ENCODE measurements around the gene DNASE1L3.
"Not testable (repeated sequence)": the region's sequence is repeated elsewhere in the genome, so short reads cannot be mapped to it uniquely, and the experiment has no call there.

DNASE1L3 gene

GRCh38 chr3:58216496-58217195 lies 5.9 kb upstream of the DNASE1L3 start:
- Mint-ChIP-seq H3K36me3 (no peaks in the 10 kb centered on the region), H3K27ac (peak overlapping the region; percentile 76), H3K4me1 (peaks cover 55% of the 10 kb centered on the region), H3K9me3 (no peaks in the 10 kb centered on the region), H3K27me3 (no peaks in the 10 kb centered on the region), H3K4me3 (no peak overlapping the region)
- no peak for ATAC-seq

- Mint-ChIP-seq H3K36me3 (no peaks in the 10 kb centered on the region), H3K4me3 (peak overlapping the region; percentile 13), H3K27me3 (no peaks in the 10 kb centered on the region), H3K27ac (peak overlapping the region; percentile 76), H3K4me1 (peaks cover 61% of the 10 kb centered on the region), H3K9me3 (no peaks in the 10 kb centered on the region)
- peak; percentile 53 for ATAC-seq
These were observed 4.7 kb upstream of the DNASE1L3 start for GRCh38 chr3:58215317-58216025.

GRCh38 chr3:58214484-58215316 lies 3.9 kb upstream of the DNASE1L3 start:
- ATAC-seq: peak; percentile 96
- Mint-ChIP-seq H3K27ac (peak overlapping the region; percentile 76), H3K9me3 (no peaks in the 10 kb centered on the region), H3K4me3 (peak overlapping the region; percentile 34), H3K36me3 (no peaks in the 10 kb centered on the region), H3K27me3 (no peaks in the 10 kb centered on the region), H3K4me1 (peaks cover 68% of the 10 kb centered on the region)

GRCh38 chr3:58209933-58210332 lies 839 bp downstream of the DNASE1L3 start:
- no peak for ATAC-seq
- H3K27me3 Mint-ChIP-seq: no peaks in the 10 kb centered on the region
- H3K9me3 Mint-ChIP-seq: no peaks in the 10 kb centered on the region
- H3K4me1 Mint-ChIP-seq: peaks cover 45% of the 10 kb centered on the region
- no peaks in the 10 kb centered on the region for H3K36me3 Mint-ChIP-seq
- no peak overlapping the region for H3K4me3 Mint-ChIP-seq
- H3K27ac Mint-ChIP-seq: peak overlapping the region; percentile 80

GRCh38 chr3:58207954-58208353 lies 2.8 kb downstream of the DNASE1L3 start:
- H3K36me3 Mint-ChIP-seq: no peaks in the 10 kb centered on the region
- H3K4me3 Mint-ChIP-seq: no peak overlapping the region
- peak overlapping the region; percentile 49 for H3K27ac Mint-ChIP-seq
- ATAC-seq: no peak
- no peaks in the 10 kb centered on the region for H3K27me3 Mint-ChIP-seq
- H3K4me1 Mint-ChIP-seq: peaks cover 37% of the 10 kb centered on the region
- no peaks in the 10 kb centered on the region for H3K9me3 Mint-ChIP-seq

GRCh38 chr3:58206406-58207011 lies 4.3 kb downstream of the DNASE1L3 start:
- ATAC-seq: peak; percentile 24
- Mint-ChIP-seq H3K36me3 (no peaks in the 10 kb centered on the region), H3K4me1 (peaks cover 40% of the 10 kb centered on the region), H3K27me3 (no peaks in the 10 kb centered on the region), H3K4me3 (no peak overlapping the region), H3K27ac (peak overlapping the region; percentile 68), H3K9me3 (no peaks in the 10 kb centered on the region)

GRCh38 chr3:58205981-58206380 lies 4.8 kb downstream of the DNASE1L3 start:
- Mint-ChIP-seq H3K36me3 (no peaks in the 10 kb centered on the region), H3K9me3 (no peaks in the 10 kb centered on the region), H3K4me1 (peaks cover 41% of the 10 kb centered on the region), H3K27me3 (no peaks in the 10 kb centered on the region), H3K27ac (peak overlapping the region; percentile 68), H3K4me3 (no peak overlapping the region)
- no peak for ATAC-seq

GRCh38 chr3:58204720-58205119 lies 6.1 kb downstream of the DNASE1L3 start:
- Mint-ChIP-seq H3K4me1 (peaks cover 47% of the 10 kb centered on the region), H3K27ac (no peak overlapping the region), H3K9me3 (no peaks in the 10 kb centered on the region)

GRCh38 chr3:58203541-58203940 lies 7.2 kb downstream of the DNASE1L3 start:
- Mint-ChIP-seq H3K9me3 (no peaks in the 10 kb centered on the region), H3K27me3 (no peaks in the 10 kb centered on the region), H3K4me1 (peaks cover 53% of the 10 kb centered on the region), H3K27ac (peak overlapping the region; percentile 65), H3K4me3 (no peak overlapping the region), H3K36me3 (no peaks in the 10 kb centered on the region)
- ATAC-seq: no peak

More at GRCh38 chr3:58204720-58205119, 6.1 kb downstream of the DNASE1L3 start:
- Mint-ChIP-seq H3K27me3 (no peaks in the 10 kb centered on the region), H3K36me3 (no peaks in the 10 kb centered on the region), H3K4me3 (no peak overlapping the region)
- ATAC-seq: no peak

- Mint-ChIP-seq H3K4me3 (peak overlapping the region; percentile 21), H3K9me3 (no peaks in the 10 kb centered on the region), H3K27me3 (no peaks in the 10 kb centered on the region), H3K36me3 (no peaks in the 10 kb centered on the region), H3K27ac (peak overlapping the region; percentile 65), H3K4me1 (peaks cover 57% of the 10 kb centered on the region)
- peak; percentile 87 for ATAC-seq
These were observed 7.8 kb downstream of the DNASE1L3 start for GRCh38 chr3:58202917-58203360.

GRCh38 chr3:58201451-58201850 lies 9.3 kb downstream of the DNASE1L3 start:
- Mint-ChIP-seq H3K4me1 (peaks cover 68% of the 10 kb centered on the region), H3K27ac (peak overlapping the region; percentile 49), H3K4me3 (peak overlapping the region; percentile 12)
- not testable (repeated sequence) for H3K9me3 Mint-ChIP-seq, H3K27me3 Mint-ChIP-seq, H3K36me3 Mint-ChIP-seq, ATAC-seq

- Mint-ChIP-seq H3K27me3 (no peaks in the 10 kb centered on the region), H3K4me1 (peaks cover 65% of the 10 kb centered on the region), H3K4me3 (no peak overlapping the region), H3K9me3 (no peaks in the 10 kb centered on the region), H3K36me3 (no peaks in the 10 kb centered on the region), H3K27ac (peak overlapping the region; percentile 49)
- ATAC-seq: no peak
These were observed 9.9 kb downstream of the DNASE1L3 start for GRCh38 chr3:58200846-58201355.

- H3K4me3 Mint-ChIP-seq: no peak overlapping the region
- ATAC-seq: no peak
- peaks cover 59% of the 10 kb centered on the region for H3K4me1 Mint-ChIP-seq
These were observed 10.6 kb downstream of the DNASE1L3 start for GRCh38 chr3:58200121-58200709.

GRCh38 chr3:58198804-58199203 lies 12.0 kb downstream of the DNASE1L3 start:
- no peaks in the 10 kb centered on the region for H3K9me3 Mint-ChIP-seq
- no peak overlapping the region for H3K4me3 Mint-ChIP-seq
- H3K27me3 Mint-ChIP-seq: no peaks in the 10 kb centered on the region
- H3K27ac Mint-ChIP-seq: peak overlapping the region; percentile 91
- ATAC-seq: no peak
- H3K36me3 Mint-ChIP-seq: peaks cover 5% of the 10 kb centered on the region
- H3K4me1 Mint-ChIP-seq: peaks cover 59% of the 10 kb centered on the region

More at GRCh38 chr3:58200121-58200709, 10.6 kb downstream of the DNASE1L3 start:
- H3K27ac Mint-ChIP-seq: peak overlapping the region; percentile 67
- H3K9me3 Mint-ChIP-seq: no peaks in the 10 kb centered on the region
- H3K27me3 Mint-ChIP-seq: no peaks in the 10 kb centered on the region
- H3K36me3 Mint-ChIP-seq: no peaks in the 10 kb centered on the region

All from stimulated activated memory B cell treated with anti-CD40 and anti-IgM and Interleukin-4, amounts not matched to agents 10 μg/mL and 1 μg/mL and 100 μg/mL, for 72 hours (primary cell).